GM23338 (cell line): Measurements from ENCODE around the gene ACOXL. TPM values are rescaled to one million over a fixed set of nuclear protein-coding genes. Genes with fewer than 3 reads are reported as not detected.

ENCODE experiments used
- ATAC-seq: fragments of 200-7000 bp; cut with Tn5 transposase; 3 replicates; pipeline ENCODE4 v1.9.1; 2020
- DNase-seq: peaks from one replicate; pipeline ENCODE4 v3.0.0-alpha.2; 2015; ENCODE audit warnings: low spot score
- H2AFZ ChIP-seq: fragments of 200-600 bp; sonication (generic); 2 replicates; pipeline ENCODE4 v1.8.0; 2016; ENCODE audit warnings: antibody characterized with exemption, mild to moderate bottlenecking, moderate library complexity
- H3F3A ChIP-seq: fragments of 200-600 bp; sonication (generic); replicated peaks from 2 replicates; pipeline ENCODE4 v1.8.0; 2017; ENCODE audit warnings: antibody characterized with exemption, mixed run types, low read depth
- H3K27ac ChIP-seq: fragments of 200-600 bp; sonication (generic); 2 replicates; pipeline ENCODE4 v1.6.1; 2016; ENCODE audit warnings: low read depth
- H3K27me3 ChIP-seq: fragments of 200-600 bp; sonication (generic); 2 replicates; pipeline ENCODE4 v1.8.0; 2016; ENCODE audit warnings: mild to moderate bottlenecking, mixed run types, moderate library complexity; ENCODE audit not compliant: insufficient read depth
- H3K36me3 ChIP-seq: fragments of 200-600 bp; sonication (generic); 2 replicates; pipeline ENCODE4 v1.8.0; 2016; ENCODE audit warnings: mild to moderate bottlenecking; ENCODE audit not compliant: insufficient read depth
- H3K4me1 ChIP-seq: fragments of 200-600 bp; sonication (generic); 2 replicates; pipeline ENCODE4 v1.8.0; 2016; ENCODE audit warnings: mild to moderate bottlenecking, moderate library complexity; ENCODE audit not compliant: insufficient read depth
- H3K4me2 ChIP-seq: fragments of 200-600 bp; sonication (generic); 2 replicates; pipeline ENCODE4 v1.7.1; 2017; ENCODE audit warnings: mixed run types
- H3K4me3 ChIP-seq: fragments of 200-600 bp; sonication (generic); 2 replicates; pipeline ENCODE4 v1.6.1; 2016; ENCODE audit warnings: mixed run types
- H3K79me2 ChIP-seq: fragments of 200-600 bp; sonication (generic); replicated peaks from 2 replicates; pipeline ENCODE4 v1.8.0; 2017; ENCODE audit warnings: mild to moderate bottlenecking; ENCODE audit not compliant: insufficient read depth
- H3K9me2 ChIP-seq: fragments of 200-600 bp; sonication (generic); 2 replicates; pipeline ENCODE4 v1.8.0; 2017; ENCODE audit not compliant: insufficient read depth
- H4K20me1 ChIP-seq: fragments of 200-600 bp; sonication (generic); replicated peaks from 2 replicates; pipeline ENCODE4 v1.8.0; 2017; ENCODE audit warnings: mild to moderate bottlenecking; ENCODE audit not compliant: insufficient read depth
- H3K27ac Mint-ChIP-seq: 2 replicates; pipeline ENCODE4 v1.8.0; 2020; ENCODE audit warnings: inconsistent platforms, mild to moderate bottlenecking, moderate library complexity, mixed read lengths
- H3K27me3 Mint-ChIP-seq: 3 replicates; pipeline ENCODE4 v1.8.0; 2022; ENCODE audit warnings: low read depth, mild to moderate bottlenecking, moderate library complexity, mixed read lengths, inconsistent platforms; ENCODE audit not compliant: insufficient read depth, poor library complexity
- H3K36me3 Mint-ChIP-seq: 3 replicates; pipeline ENCODE4 v1.8.0; 2021; ENCODE audit warnings: low read depth, mild to moderate bottlenecking, inconsistent platforms, moderate library complexity, mixed read lengths
- H3K4me1 Mint-ChIP-seq: 3 replicates; pipeline ENCODE4 v1.8.0; 2020; ENCODE audit warnings: mild to moderate bottlenecking, inconsistent platforms, mixed read lengths
- H3K4me3 Mint-ChIP-seq: 3 replicates; pipeline ENCODE4 v1.8.0; 2021; ENCODE audit warnings: moderate library complexity, mild to moderate bottlenecking, inconsistent platforms, mixed read lengths
- H3K9me3 Mint-ChIP-seq: 3 replicates; pipeline ENCODE4 v1.8.0; 2020; ENCODE audit warnings: moderate library complexity, mild to moderate bottlenecking, inconsistent platforms, mixed read lengths
- CREB1 ChIP-seq: fragments of 250-450 bp; sonication (Bioruptor Pico); IDR thresholded peaks from 2 replicates; pipeline ENCODE4 v1.5.0; 2020; ENCODE audit warnings: low read depth, mild to moderate bottlenecking, moderate library complexity
- EZH2 ChIP-seq: fragments of 200-600 bp; sonication (generic); IDR thresholded peaks from one replicate; pipeline ENCODE4 v1.8.0; 2017; ENCODE audit warnings: antibody characterized with exemption, mild to moderate bottlenecking, low read depth; ENCODE audit not compliant: unreplicated experiment
- EZH2phosphoT487 ChIP-seq: fragments of 200-600 bp; sonication (generic); IDR thresholded peaks from one replicate; pipeline ENCODE4 v1.8.1; 2018; ENCODE audit warnings: antibody characterized with exemption; ENCODE audit not compliant: unreplicated experiment
- JUNB ChIP-seq: IDR thresholded peaks from one replicate; pipeline ENCODE4 v1.6.1; 2016; ENCODE audit warnings: antibody characterized with exemption; ENCODE audit not compliant: unreplicated experiment
- NANOG ChIP-seq: IDR thresholded peaks from 2 replicates; pipeline ENCODE4 v1.6.1; 2016; ENCODE audit warnings: antibody characterized with exemption, borderline replicate concordance
- POLR2AphosphoS5 ChIP-seq: IDR thresholded peaks from 2 replicates; pipeline ENCODE4 v1.6.1; 2016; ENCODE audit warnings: antibody characterized with exemption, low read depth
- STAT1 ChIP-seq: IDR thresholded peaks from one replicate; pipeline ENCODE4 v1.6.1; 2016; ENCODE audit warnings: antibody characterized with exemption; ENCODE audit not compliant: unreplicated experiment
- ZNF114 ChIP-seq: fragments of 250-450 bp; sonication (Bioruptor Pico); IDR thresholded peaks from 2 replicates; pipeline ENCODE4 v1.5.0; 2020; ENCODE audit warnings: mild to moderate bottlenecking, moderate library complexity
- ZNF331 ChIP-seq: fragments of 250-450 bp; sonication (Bioruptor Pico); IDR thresholded peaks from 2 replicates; pipeline ENCODE4 v1.5.0; 2020; ENCODE audit warnings: low read depth, mild to moderate bottlenecking, moderate library complexity
- polyA plus RNA-seq: library from polyadenylated mRNA; unstranded; fragments of >200 nt; fragmentation: Nextera tagmentation; extraction: Ambion mirVana; gene quantifications from 2 replicates; pipeline ENCODE4 v1.2.1, GENCODE V29; 2016
- total RNA-seq: library from RNA; depleted of rRNA; stranded (reverse); fragments of >200 nt; shearing (Covaris generic); gene quantifications from 2 replicates; pipeline ENCODE4 v1.2.3, GENCODE V29; 2014
- TF ChIP-seq, protein P1 (sequence below): IDR thresholded peaks from 2 replicates; pipeline ENCODE4 v1.6.1; 2016; ENCODE audit warnings: antibody characterized with exemption
- TF ChIP-seq, protein P2 (sequence below): fragments of 250-450 bp; sonication (Bioruptor Pico); IDR thresholded peaks from 2 replicates; pipeline ENCODE4 v1.5.0; 2020; ENCODE audit warnings: mild to moderate bottlenecking, moderate library complexity
- TF ChIP-seq, protein P3 (sequence below), 2 experiments: fragments of 200-600 bp in 1 of 2; sonication (generic) in 1 of 2; conservative IDR thresholded peaks; 2 replicates each; pipeline versions ENCODE4 v1.5.1 to v1.6.1; 2016 to 2017; ENCODE audit warnings: antibody characterized with exemption in 2 of 2, low read depth in 2 of 2, mild to moderate bottlenecking in 2 of 2, moderate library complexity in 1 of 2
- TF ChIP-seq, protein P4 (sequence below): IDR thresholded peaks from one replicate; pipeline ENCODE4 v1.6.1; 2018; ENCODE audit warnings: antibody characterized with exemption; ENCODE audit not compliant: unreplicated experiment

ACOXL gene
- total and polyA plus RNA-seq, 2 experiments from 2014 or later: 9.0 to 14.7 TPM

DNA sequence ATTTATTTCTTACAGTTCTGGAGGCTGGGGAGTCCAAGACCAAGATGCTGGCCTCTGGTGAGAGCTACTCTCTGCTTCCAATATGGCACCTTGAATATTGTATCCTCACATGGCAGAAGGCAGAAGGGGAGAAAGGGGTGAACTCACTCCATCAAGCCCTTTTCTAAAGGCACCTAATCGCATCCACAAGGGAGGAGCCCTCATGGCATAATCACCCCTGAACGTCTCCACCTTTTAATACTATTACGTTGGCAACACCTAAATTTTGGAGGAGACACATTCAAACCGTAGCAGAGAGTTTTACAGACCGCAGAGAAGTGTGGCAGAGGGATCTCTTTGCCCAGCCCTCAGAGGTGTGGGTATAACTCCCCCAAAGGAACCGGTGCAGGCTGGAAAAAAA, 245.8 kb downstream of the ACOXL start:
- H3K4me2 ChIP-seq: no peak overlapping the region
- H3K4me3 ChIP-seq: no peak overlapping the region
- Mint-ChIP-seq H3K36me3 (0 out of 3 replicates have a peak, but pooled peaks cover 3% of the 10 kb centered on the region), H3K9me3 (peaks cover 2% of the 10 kb centered on the region; the same call in 2 of the 3 replicates), H3K27ac (no peak overlapping the region), H3K27me3 (peaks cover 8% of the 10 kb centered on the region), H3K4me1 (peaks cover 15% of the 10 kb centered on the region), H3K4me3 (no peak overlapping the region)
- DNase-seq (no peak), ATAC-seq (no peak)
- H4K20me1 ChIP-seq: no peaks in the 10 kb centered on the region
- H2AFZ ChIP-seq: no peak overlapping the region
- no peaks in the 10 kb centered on the region for H3K27me3 ChIP-seq
- H3K36me3 ChIP-seq: no peaks in the 10 kb centered on the region
- no peaks in the 10 kb centered on the region for H3K79me2 ChIP-seq
- no peaks in the 10 kb centered on the region for H3F3A ChIP-seq
- H3K9me2 ChIP-seq: no peaks in the 10 kb centered on the region
- H3K4me1 ChIP-seq: peaks cover 6% of the 10 kb centered on the region
- H3K27ac ChIP-seq: no peak overlapping the region
- TF ChIP-seq POLR2AphosphoS5 (no peak), NANOG (no peak), STAT1 (no peak), ZNF114 (CRISPR knock-in tag) (no peak), ZNF331 (no peak), EZH2 (no peak), EZH2phosphoT487 (no peak), JUNB (no peak), CREB1 (CRISPR knock-in tag) (no peak)
- TF ChIP-seq, protein P1, sequence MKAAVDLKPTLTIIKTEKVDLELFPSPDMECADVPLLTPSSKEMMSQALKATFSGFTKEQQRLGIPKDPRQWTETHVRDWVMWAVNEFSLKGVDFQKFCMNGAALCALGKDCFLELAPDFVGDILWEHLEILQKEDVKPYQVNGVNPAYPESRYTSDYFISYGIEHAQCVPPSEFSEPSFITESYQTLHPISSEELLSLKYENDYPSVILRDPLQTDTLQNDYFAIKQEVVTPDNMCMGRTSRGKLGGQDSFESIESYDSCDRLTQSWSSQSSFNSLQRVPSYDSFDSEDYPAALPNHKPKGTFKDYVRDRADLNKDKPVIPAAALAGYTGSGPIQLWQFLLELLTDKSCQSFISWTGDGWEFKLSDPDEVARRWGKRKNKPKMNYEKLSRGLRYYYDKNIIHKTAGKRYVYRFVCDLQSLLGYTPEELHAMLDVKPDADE: no peak
- TF ChIP-seq, protein P2, sequence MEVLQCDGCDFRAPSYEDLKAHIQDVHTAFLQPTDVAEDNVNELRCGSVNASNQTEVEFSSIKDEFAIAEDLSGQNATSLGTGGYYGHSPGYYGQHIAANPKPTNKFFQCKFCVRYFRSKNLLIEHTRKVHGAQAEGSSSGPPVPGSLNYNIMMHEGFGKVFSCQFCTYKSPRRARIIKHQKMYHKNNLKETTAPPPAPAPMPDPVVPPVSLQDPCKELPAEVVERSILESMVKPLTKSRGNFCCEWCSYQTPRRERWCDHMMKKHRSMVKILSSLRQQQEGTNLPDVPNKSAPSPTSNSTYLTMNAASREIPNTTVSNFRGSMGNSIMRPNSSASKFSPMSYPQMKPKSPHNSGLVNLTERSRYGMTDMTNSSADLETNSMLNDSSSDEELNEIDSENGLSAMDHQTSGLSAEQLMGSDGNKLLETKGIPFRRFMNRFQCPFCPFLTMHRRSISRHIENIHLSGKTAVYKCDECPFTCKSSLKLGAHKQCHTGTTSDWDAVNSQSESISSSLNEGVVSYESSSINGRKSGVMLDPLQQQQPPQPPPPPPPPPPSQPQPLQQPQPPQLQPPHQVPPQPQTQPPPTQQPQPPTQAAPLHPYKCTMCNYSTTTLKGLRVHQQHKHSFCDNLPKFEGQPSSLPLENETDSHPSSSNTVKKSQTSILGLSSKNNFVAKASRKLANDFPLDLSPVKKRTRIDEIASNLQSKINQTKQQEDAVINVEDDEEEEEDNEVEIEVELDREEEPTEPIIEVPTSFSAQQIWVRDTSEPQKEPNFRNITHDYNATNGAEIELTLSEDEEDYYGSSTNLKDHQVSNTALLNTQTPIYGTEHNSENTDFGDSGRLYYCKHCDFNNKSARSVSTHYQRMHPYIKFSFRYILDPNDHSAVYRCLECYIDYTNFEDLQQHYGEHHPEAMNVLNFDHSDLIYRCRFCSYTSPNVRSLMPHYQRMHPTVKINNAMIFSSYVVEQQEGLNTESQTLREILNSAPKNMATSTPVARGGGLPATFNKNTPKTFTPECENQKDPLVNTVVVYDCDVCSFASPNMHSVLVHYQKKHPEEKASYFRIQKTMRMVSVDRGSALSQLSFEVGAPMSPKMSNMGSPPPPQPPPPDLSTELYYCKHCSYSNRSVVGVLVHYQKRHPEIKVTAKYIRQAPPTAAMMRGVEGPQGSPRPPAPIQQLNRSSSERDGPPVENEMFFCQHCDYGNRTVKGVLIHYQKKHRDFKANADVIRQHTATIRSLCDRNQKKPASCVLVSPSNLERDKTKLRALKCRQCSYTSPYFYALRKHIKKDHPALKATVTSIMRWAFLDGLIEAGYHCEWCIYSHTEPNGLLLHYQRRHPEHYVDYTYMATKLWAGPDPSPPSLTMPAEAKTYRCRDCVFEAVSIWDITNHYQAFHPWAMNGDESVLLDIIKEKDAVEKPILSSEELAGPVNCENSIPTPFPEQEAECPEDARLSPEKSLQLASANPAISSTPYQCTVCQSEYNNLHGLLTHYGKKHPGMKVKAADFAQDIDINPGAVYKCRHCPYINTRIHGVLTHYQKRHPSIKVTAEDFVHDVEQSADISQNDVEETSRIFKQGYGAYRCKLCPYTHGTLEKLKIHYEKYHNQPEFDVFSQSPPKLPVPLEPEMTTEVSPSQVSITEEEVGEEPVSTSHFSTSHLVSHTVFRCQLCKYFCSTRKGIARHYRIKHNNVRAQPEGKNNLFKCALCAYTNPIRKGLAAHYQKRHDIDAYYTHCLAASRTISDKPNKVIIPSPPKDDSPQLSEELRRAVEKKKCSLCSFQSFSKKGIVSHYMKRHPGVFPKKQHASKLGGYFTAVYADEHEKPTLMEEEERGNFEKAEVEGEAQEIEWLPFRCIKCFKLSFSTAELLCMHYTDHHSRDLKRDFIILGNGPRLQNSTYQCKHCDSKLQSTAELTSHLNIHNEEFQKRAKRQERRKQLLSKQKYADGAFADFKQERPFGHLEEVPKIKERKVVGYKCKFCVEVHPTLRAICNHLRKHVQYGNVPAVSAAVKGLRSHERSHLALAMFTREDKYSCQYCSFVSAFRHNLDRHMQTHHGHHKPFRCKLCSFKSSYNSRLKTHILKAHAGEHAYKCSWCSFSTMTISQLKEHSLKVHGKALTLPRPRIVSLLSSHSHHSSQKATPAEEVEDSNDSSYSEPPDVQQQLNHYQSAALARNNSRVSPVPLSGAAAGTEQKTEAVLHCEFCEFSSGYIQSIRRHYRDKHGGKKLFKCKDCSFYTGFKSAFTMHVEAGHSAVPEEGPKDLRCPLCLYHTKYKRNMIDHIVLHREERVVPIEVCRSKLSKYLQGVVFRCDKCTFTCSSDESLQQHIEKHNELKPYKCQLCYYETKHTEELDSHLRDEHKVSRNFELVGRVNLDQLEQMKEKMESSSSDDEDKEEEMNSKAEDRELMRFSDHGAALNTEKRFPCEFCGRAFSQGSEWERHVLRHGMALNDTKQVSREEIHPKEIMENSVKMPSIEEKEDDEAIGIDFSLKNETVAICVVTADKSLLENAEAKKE (CRISPR knock-in tag): no peak
- TF ChIP-seq, protein P3, sequence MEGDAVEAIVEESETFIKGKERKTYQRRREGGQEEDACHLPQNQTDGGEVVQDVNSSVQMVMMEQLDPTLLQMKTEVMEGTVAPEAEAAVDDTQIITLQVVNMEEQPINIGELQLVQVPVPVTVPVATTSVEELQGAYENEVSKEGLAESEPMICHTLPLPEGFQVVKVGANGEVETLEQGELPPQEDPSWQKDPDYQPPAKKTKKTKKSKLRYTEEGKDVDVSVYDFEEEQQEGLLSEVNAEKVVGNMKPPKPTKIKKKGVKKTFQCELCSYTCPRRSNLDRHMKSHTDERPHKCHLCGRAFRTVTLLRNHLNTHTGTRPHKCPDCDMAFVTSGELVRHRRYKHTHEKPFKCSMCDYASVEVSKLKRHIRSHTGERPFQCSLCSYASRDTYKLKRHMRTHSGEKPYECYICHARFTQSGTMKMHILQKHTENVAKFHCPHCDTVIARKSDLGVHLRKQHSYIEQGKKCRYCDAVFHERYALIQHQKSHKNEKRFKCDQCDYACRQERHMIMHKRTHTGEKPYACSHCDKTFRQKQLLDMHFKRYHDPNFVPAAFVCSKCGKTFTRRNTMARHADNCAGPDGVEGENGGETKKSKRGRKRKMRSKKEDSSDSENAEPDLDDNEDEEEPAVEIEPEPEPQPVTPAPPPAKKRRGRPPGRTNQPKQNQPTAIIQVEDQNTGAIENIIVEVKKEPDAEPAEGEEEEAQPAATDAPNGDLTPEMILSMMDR (conservative IDR thresholded peaks at IDR 0.05; ENCODE audit: low read depth in 2 of 2): no peak
- TF ChIP-seq, protein P4, sequence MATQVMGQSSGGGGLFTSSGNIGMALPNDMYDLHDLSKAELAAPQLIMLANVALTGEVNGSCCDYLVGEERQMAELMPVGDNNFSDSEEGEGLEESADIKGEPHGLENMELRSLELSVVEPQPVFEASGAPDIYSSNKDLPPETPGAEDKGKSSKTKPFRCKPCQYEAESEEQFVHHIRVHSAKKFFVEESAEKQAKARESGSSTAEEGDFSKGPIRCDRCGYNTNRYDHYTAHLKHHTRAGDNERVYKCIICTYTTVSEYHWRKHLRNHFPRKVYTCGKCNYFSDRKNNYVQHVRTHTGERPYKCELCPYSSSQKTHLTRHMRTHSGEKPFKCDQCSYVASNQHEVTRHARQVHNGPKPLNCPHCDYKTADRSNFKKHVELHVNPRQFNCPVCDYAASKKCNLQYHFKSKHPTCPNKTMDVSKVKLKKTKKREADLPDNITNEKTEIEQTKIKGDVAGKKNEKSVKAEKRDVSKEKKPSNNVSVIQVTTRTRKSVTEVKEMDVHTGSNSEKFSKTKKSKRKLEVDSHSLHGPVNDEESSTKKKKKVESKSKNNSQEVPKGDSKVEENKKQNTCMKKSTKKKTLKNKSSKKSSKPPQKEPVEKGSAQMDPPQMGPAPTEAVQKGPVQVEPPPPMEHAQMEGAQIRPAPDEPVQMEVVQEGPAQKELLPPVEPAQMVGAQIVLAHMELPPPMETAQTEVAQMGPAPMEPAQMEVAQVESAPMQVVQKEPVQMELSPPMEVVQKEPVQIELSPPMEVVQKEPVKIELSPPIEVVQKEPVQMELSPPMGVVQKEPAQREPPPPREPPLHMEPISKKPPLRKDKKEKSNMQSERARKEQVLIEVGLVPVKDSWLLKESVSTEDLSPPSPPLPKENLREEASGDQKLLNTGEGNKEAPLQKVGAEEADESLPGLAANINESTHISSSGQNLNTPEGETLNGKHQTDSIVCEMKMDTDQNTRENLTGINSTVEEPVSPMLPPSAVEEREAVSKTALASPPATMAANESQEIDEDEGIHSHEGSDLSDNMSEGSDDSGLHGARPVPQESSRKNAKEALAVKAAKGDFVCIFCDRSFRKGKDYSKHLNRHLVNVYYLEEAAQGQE: no peak
